HEK293 (cell line): ENCODE results near the gene SNTA1.

ENCODE experiments used
- BCL11A ChIP-seq: fragments of 450-650 bp; formaldehyde crosslinking; IDR thresholded peaks from 2 replicates; pipeline ENCODE4 v1.5.1; 2016; ENCODE audit warnings: low read depth, missing biosample characterization, missing genetic modification characterization
- EGR2 ChIP-seq: fragments of 450-650 bp; formaldehyde crosslinking; IDR thresholded peaks from 2 replicates; pipeline ENCODE4 v1.5.1; 2016; ENCODE audit warnings: low read depth, missing biosample characterization, missing genetic modification characterization
- GLI2 ChIP-seq: fragments of 450-650 bp; formaldehyde crosslinking; IDR thresholded peaks from 2 replicates; pipeline ENCODE4; 2017; ENCODE audit warnings: missing biosample characterization, missing genetic modification characterization, low read depth, borderline replicate concordance
- SCRT2 ChIP-seq: fragments of 450-650 bp; formaldehyde crosslinking; IDR thresholded peaks from 2 replicates; pipeline ENCODE4 v1.5.1; 2016; ENCODE audit warnings: missing biosample characterization, missing genetic modification characterization
- TCF7L2 ChIP-seq: IDR thresholded peaks from 2 replicates; pipeline ENCODE4 v1.6.1; 2011; ENCODE audit warnings: low read depth, mild to moderate bottlenecking, inconsistent platforms, low read length, moderate library complexity, borderline replicate concordance
- YY1 ChIP-seq: fragments of 450-650 bp; formaldehyde crosslinking; IDR thresholded peaks from 2 replicates; pipeline ENCODE4 v1.5.1; 2018; ENCODE audit warnings: missing biosample characterization, missing genetic modification characterization
- ZNF23 ChIP-seq: fragments of 450-650 bp; formaldehyde crosslinking; IDR thresholded peaks from 2 replicates; pipeline ENCODE4 v1.5.1; 2016; ENCODE audit warnings: missing biosample characterization, missing genetic modification characterization, borderline replicate concordance
- TF ChIP-seq, protein P1 (sequence below): fragments of 450-650 bp; formaldehyde crosslinking; IDR thresholded peaks from 2 replicates; pipeline ENCODE4 v1.5.1; 2016; ENCODE audit warnings: missing biosample characterization, missing genetic modification characterization
- TF ChIP-seq, protein P2 (sequence below): fragments of 450-650 bp; formaldehyde crosslinking; IDR thresholded peaks from 2 replicates; pipeline ENCODE4 v1.5.1; 2016; ENCODE audit warnings: missing biosample characterization, missing genetic modification characterization
- TF ChIP-seq, protein P3 (sequence below): fragments of 450-650 bp; formaldehyde crosslinking; IDR thresholded peaks from 2 replicates; pipeline ENCODE4 v1.5.1; 2016; ENCODE audit warnings: missing biosample characterization, missing genetic modification characterization

DNA sequence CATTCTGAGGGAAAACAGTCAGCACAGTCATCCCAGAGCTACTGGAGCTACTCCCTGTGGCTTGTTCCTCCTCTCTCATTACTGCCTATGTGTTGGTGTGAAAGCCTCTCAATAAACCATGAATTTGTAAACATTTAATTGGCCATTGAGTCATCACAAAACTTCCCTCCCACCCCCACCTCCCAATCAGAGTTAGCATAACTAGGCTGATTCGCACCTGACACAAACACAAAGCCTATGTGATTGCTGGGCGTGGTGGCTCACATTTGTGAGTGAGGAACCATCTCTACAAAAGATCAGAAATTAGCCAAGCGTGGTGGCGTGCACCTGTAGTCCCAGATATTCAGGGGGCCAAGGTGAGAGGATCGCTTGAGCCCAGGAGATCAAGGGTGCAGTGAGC is 17.1 kb upstream of the SNTA1 start:
- TF ChIP-seq GLI2 (no peak), SCRT2 (tag by site-specific recombination) (no peak), EGR2 (no peak), ZNF23 (tag by site-specific recombination) (no peak), YY1 (tag by site-specific recombination) (no peak), BCL11A (tag by site-specific recombination) (no peak), TCF7L2 (no peak)
- TF ChIP-seq, protein P1, sequence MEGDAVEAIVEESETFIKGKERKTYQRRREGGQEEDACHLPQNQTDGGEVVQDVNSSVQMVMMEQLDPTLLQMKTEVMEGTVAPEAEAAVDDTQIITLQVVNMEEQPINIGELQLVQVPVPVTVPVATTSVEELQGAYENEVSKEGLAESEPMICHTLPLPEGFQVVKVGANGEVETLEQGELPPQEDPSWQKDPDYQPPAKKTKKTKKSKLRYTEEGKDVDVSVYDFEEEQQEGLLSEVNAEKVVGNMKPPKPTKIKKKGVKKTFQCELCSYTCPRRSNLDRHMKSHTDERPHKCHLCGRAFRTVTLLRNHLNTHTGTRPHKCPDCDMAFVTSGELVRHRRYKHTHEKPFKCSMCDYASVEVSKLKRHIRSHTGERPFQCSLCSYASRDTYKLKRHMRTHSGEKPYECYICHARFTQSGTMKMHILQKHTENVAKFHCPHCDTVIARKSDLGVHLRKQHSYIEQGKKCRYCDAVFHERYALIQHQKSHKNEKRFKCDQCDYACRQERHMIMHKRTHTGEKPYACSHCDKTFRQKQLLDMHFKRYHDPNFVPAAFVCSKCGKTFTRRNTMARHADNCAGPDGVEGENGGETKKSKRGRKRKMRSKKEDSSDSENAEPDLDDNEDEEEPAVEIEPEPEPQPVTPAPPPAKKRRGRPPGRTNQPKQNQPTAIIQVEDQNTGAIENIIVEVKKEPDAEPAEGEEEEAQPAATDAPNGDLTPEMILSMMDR: no peak
- TF ChIP-seq, protein P2, sequence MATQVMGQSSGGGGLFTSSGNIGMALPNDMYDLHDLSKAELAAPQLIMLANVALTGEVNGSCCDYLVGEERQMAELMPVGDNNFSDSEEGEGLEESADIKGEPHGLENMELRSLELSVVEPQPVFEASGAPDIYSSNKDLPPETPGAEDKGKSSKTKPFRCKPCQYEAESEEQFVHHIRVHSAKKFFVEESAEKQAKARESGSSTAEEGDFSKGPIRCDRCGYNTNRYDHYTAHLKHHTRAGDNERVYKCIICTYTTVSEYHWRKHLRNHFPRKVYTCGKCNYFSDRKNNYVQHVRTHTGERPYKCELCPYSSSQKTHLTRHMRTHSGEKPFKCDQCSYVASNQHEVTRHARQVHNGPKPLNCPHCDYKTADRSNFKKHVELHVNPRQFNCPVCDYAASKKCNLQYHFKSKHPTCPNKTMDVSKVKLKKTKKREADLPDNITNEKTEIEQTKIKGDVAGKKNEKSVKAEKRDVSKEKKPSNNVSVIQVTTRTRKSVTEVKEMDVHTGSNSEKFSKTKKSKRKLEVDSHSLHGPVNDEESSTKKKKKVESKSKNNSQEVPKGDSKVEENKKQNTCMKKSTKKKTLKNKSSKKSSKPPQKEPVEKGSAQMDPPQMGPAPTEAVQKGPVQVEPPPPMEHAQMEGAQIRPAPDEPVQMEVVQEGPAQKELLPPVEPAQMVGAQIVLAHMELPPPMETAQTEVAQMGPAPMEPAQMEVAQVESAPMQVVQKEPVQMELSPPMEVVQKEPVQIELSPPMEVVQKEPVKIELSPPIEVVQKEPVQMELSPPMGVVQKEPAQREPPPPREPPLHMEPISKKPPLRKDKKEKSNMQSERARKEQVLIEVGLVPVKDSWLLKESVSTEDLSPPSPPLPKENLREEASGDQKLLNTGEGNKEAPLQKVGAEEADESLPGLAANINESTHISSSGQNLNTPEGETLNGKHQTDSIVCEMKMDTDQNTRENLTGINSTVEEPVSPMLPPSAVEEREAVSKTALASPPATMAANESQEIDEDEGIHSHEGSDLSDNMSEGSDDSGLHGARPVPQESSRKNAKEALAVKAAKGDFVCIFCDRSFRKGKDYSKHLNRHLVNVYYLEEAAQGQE (tag by site-specific recombination): no peak
- TF ChIP-seq, protein P3, sequence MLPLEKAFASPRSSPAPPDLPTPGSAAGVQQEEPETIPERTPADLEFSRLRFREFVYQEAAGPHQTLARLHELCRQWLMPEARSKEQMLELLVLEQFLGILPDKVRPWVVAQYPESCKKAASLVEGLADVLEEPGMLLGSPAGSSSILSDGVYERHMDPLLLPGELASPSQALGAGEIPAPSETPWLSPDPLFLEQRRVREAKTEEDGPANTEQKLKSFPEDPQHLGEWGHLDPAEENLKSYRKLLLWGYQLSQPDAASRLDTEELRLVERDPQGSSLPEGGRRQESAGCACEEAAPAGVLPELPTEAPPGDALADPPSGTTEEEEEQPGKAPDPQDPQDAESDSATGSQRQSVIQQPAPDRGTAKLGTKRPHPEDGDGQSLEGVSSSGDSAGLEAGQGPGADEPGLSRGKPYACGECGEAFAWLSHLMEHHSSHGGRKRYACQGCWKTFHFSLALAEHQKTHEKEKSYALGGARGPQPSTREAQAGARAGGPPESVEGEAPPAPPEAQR (tag by site-specific recombination): no peak
